ENCODE results near the gene INPP5D.

The INPP5D gene

GRCh38 chr2:233217892-233218377, 157.8 kb downstream of the INPP5D start:
- H3K27me3 ChIP-seq (ENCODE audit: insufficient read depth, poor library complexity, severe bottlenecking) = no peaks in the 10 kb centered on the region
- DNase-seq (ENCODE audit: low read depth in 1 of 2, low spot score in 1 of 2) = peak in 1 of 2 experiments; percentile 25
- H3K4me3 ChIP-seq (replicated peaks; ENCODE audit: insufficient read depth, low read length) = no peak overlapping the region
- no peak for TF ChIP-seq REST (IDR thresholded peaks at IDR 0.05; ENCODE audit: insufficient replicate concordance, low read depth)
- TF ChIP-seq SPI1 (IDR thresholded peaks at IDR 0.05; ENCODE audit: borderline replicate concordance, low read depth) = no peak
- no peak for TF ChIP-seq GABPA (IDR thresholded peaks at IDR 0.05; ENCODE audit: low read depth)
- TF ChIP-seq CTCF (IDR thresholded peaks at IDR 0.05; ENCODE audit: insufficient read depth, low read length) = no peak
- no peak for TF ChIP-seq POLR2AphosphoS5 (IDR thresholded peaks at IDR 0.05; ENCODE audit: low read depth)
- no peak overlapping the region for H3K27ac ChIP-seq (replicated peaks)

GRCh38 chr2:233218836-233219235, 158.7 kb downstream of the INPP5D start:
- Histone ChIP-seq H3K27ac (replicated peaks) (no peak overlapping the region), H3K27me3 (ENCODE audit: insufficient read depth, poor library complexity, severe bottlenecking) (no peaks in the 10 kb centered on the region), H3K4me3 (replicated peaks; ENCODE audit: insufficient read depth, low read length) (no peak overlapping the region)
- TF ChIP-seq REST (IDR thresholded peaks at IDR 0.05; ENCODE audit: insufficient replicate concordance, low read depth) (no peak), POLR2AphosphoS5 (IDR thresholded peaks at IDR 0.05; ENCODE audit: low read depth) (no peak), SPI1 (IDR thresholded peaks at IDR 0.05; ENCODE audit: borderline replicate concordance, low read depth) (no peak), CTCF (IDR thresholded peaks at IDR 0.05; ENCODE audit: insufficient read depth, low read length) (no peak), GABPA (IDR thresholded peaks at IDR 0.05; ENCODE audit: low read depth) (no peak)
- DNase-seq (ENCODE audit: low read depth in 1 of 2, low spot score in 1 of 2) = no peak

GRCh38 chr2:233219848-233220247, 159.7 kb downstream of the INPP5D start:
- no peak for DNase-seq (ENCODE audit: low read depth in 1 of 2, low spot score in 1 of 2)
- TF ChIP-seq CTCF (IDR thresholded peaks at IDR 0.05; ENCODE audit: insufficient read depth, low read length) (no peak), REST (IDR thresholded peaks at IDR 0.05; ENCODE audit: insufficient replicate concordance, low read depth) (no peak), GABPA (IDR thresholded peaks at IDR 0.05; ENCODE audit: low read depth) (no peak), SPI1 (IDR thresholded peaks at IDR 0.05; ENCODE audit: borderline replicate concordance, low read depth) (no peak), POLR2AphosphoS5 (IDR thresholded peaks at IDR 0.05; ENCODE audit: low read depth) (no peak)
- H3K27ac ChIP-seq (replicated peaks) = no peak overlapping the region
- no peaks in the 10 kb centered on the region for H3K27me3 ChIP-seq (ENCODE audit: insufficient read depth, poor library complexity, severe bottlenecking)
- H3K4me3 ChIP-seq (replicated peaks; ENCODE audit: insufficient read depth, low read length) = no peak overlapping the region

Measured in HL-60 (cell line).